ENCODE results near the gene NGLY1. TPM values are rescaled to one million over a fixed set of nuclear protein-coding genes. Genes with fewer than 3 reads are reported as not detected.

NGLY1 gene
- total RNA-seq, 1 donor from 2014 or later: 58.2 TPM

- peak; percentile 74 for DNase-seq
Measured at GRCh38 chr3:25783661-25784512, 644 bp upstream of the NGLY1 start.

GRCh38 chr3:25782636-25782937 is 656 bp downstream of the NGLY1 start:
- no peak for DNase-seq

- no peak for DNase-seq
Measured at GRCh38 chr3:25781758-25782594, 1.3 kb downstream of the NGLY1 start.

- DNase-seq: no peak
Measured at GRCh38 chr3:25781145-25781757, 2.0 kb downstream of the NGLY1 start.

- no peak for DNase-seq
Measured at GRCh38 chr3:25780618-25781017, 2.6 kb downstream of the NGLY1 start.

GRCh38 chr3:25775936-25776335 is 7.3 kb downstream of the NGLY1 start:
- DNase-seq: no peak

GRCh38 chr3:25768851-25769250 is 14.4 kb downstream of the NGLY1 start:
- no peak for DNase-seq

- DNase-seq: peak; percentile 33
Measured at GRCh38 chr3:25751725-25752124, 31.5 kb downstream of the NGLY1 start.

GRCh38 chr3:25751048-25751447 is 32.2 kb downstream of the NGLY1 start:
- DNase-seq: no peak

GRCh38 chr3:25749031-25749581 is 34.1 kb downstream of the NGLY1 start:
- no peak for DNase-seq

- DNase-seq: no peak
Measured at GRCh38 chr3:25748189-25748588, 35.1 kb downstream of the NGLY1 start.

- no peak for DNase-seq
Measured at GRCh38 chr3:25747033-25747432, 36.2 kb downstream of the NGLY1 start.

- no peak for DNase-seq
Measured at GRCh38 chr3:25744470-25744869, 38.8 kb downstream of the NGLY1 start.

- DNase-seq: no peak
Measured at GRCh38 chr3:25728101-25728500, 55.1 kb downstream of the NGLY1 start.

GRCh38 chr3:25727316-25727715 is 55.9 kb downstream of the NGLY1 start:
- no peak for DNase-seq

GRCh38 chr3:25725810-25726209 is 57.4 kb downstream of the NGLY1 start:
- DNase-seq: no peak

- DNase-seq: no peak
Measured at GRCh38 chr3:25724948-25725645, 58.1 kb downstream of the NGLY1 start.

- DNase-seq: no peak
Measured at GRCh38 chr3:25723802-25724201, 59.4 kb downstream of the NGLY1 start.

- no peak for DNase-seq
Measured at GRCh38 chr3:25719321-25719720, 63.9 kb downstream of the NGLY1 start.

- DNase-seq: no peak
Measured at GRCh38 chr3:25713341-25713985, 69.8 kb downstream of the NGLY1 start.

- DNase-seq: no peak
Measured at GRCh38 chr3:25711090-25711489, 72.2 kb downstream of the NGLY1 start.

GRCh38 chr3:25708036-25708435 is 75.2 kb downstream of the NGLY1 start:
- no peak for DNase-seq

Measured in tongue (tissue), 2 donors.